CD4-positive, alpha-beta T cell (primary cell): Measurements from ENCODE around the gene PPIL1. TPM values are rescaled to one million over a fixed set of nuclear protein-coding genes. Genes with fewer than 3 reads are reported as not detected.

Source experiments
- ATAC-seq: fragments of 200-7000 bp; cut with Tn5 transposase; one replicate; pipeline ENCODE4 v1.10.0; 2022; ENCODE audit warnings: mild to moderate bottlenecking; ENCODE audit not compliant: poor library complexity
- CTCF ChIA-PET: fragments of 350-600 bp; sonication (Branson Sonifier 250); formaldehyde crosslinking; loops from one replicate; lab custom pipeline; 2021; ENCODE audit warnings: antibody characterized with exemption, inconsistent platforms; lab: Charles Lee
- POLR2A ChIA-PET: fragments of 350-600 bp; sonication (Branson Sonifier 250); formaldehyde crosslinking; loops from one replicate; lab custom pipeline; 2021; ENCODE audit warnings: antibody characterized with exemption, inconsistent platforms; lab: Charles Lee
- DNase-seq, 14 experiments: peaks; one replicate each; pipeline ENCODE4 v3.0.0-alpha.2; 2013 to 2020; ENCODE audit warnings: mixed read lengths in 2 of 14
- H3K27ac ChIP-seq, 2 donors: one replicate each; pipeline versions ENCODE4 v1.5.1 to v1.7.0; 2013; ENCODE audit warnings: low read length in 2 of 2, low read depth in 1 of 2, mild to moderate bottlenecking in 1 of 2
- H3K27me3 ChIP-seq, 2 experiments: 1 replicate in 1 of 2; 2 replicates in 1 of 2; pipeline versions ENCODE4 v1.6.1 to v1.7.0; 2013; ENCODE audit warnings: low read length in 2 of 2, control low read depth in 1 of 2, mild to moderate bottlenecking in 1 of 2, moderate library complexity in 1 of 2; ENCODE audit not compliant: insufficient read depth in 2 of 2, control insufficient read depth in 1 of 2
- H3K36me3 ChIP-seq: one replicate; pipeline ENCODE4 v1.6.1; 2013; ENCODE audit warnings: low read length, control low read depth; ENCODE audit not compliant: insufficient read depth
- H3K4me1 ChIP-seq: one replicate; pipeline ENCODE4 v1.6.1; 2013; ENCODE audit warnings: low read length, control low read depth; ENCODE audit not compliant: insufficient read depth
- H3K4me3 ChIP-seq: one replicate; pipeline ENCODE4 v1.5.1; 2013; ENCODE audit warnings: mild to moderate bottlenecking, low read length, moderate library complexity
- H3K9me3 ChIP-seq, 2 experiments: 1 replicate in 1 of 2; 2 replicates in 1 of 2; pipeline versions ENCODE4 v1.6.1 to v1.7.0; 2013; ENCODE audit warnings: low read length in 2 of 2, mild to moderate bottlenecking in 2 of 2, control low read depth in 1 of 2, moderate library complexity in 1 of 2; ENCODE audit not compliant: control insufficient read depth in 1 of 2, insufficient read depth in 1 of 2
- H3K27ac Mint-ChIP-seq: one replicate; pipeline ENCODE4 v1.8.0; 2020; ENCODE audit warnings: mixed read lengths
- H3K27me3 Mint-ChIP-seq: one replicate; pipeline ENCODE4 v1.8.0; 2021; ENCODE audit warnings: mixed read lengths
- H3K36me3 Mint-ChIP-seq: one replicate; pipeline ENCODE4 v1.8.0; 2021; ENCODE audit warnings: low read depth, mixed read lengths
- H3K4me1 Mint-ChIP-seq: one replicate; pipeline ENCODE4 v1.8.0; 2021; ENCODE audit warnings: low read depth, mixed read lengths
- H3K4me3 Mint-ChIP-seq: one replicate; pipeline ENCODE4 v1.8.0; 2020; ENCODE audit warnings: mild to moderate bottlenecking, mixed read lengths
- H3K9me3 Mint-ChIP-seq: one replicate; pipeline ENCODE4 v1.8.0; 2020; ENCODE audit warnings: mixed read lengths
- intact Hi-C, 2 experiments: fragments of 100-400 bp; cut with DNase I in 1 of 2; cut with micrococcal nuclease in 1 of 2; formaldehyde crosslinking; loops; one replicate each; pipeline versions ENCODE4 v1.15.1 to v1.9.0; 2023 to 2025; cut with DNase I, micrococcal nuclease
- total RNA-seq, 174 experiments: library from RNA in 2 of 174; stranded (reverse) in 2 of 174; gene quantifications; one replicate each; pipeline ENCODE4 v1.2.3 and lab custom pipeline; 2021 to 2026
- TF ChIP-seq, protein P1 (sequence below): fragments of 200-600 bp; IDR thresholded peaks from one replicate; pipeline ENCODE4 v1.8.0; 2022; ENCODE audit warnings: antibody characterized with exemption, mild to moderate bottlenecking

Gene PPIL1
- total RNA-seq, 2 experiments from 2014 or later: 1.8 to 2.2 TPM

DNA sequence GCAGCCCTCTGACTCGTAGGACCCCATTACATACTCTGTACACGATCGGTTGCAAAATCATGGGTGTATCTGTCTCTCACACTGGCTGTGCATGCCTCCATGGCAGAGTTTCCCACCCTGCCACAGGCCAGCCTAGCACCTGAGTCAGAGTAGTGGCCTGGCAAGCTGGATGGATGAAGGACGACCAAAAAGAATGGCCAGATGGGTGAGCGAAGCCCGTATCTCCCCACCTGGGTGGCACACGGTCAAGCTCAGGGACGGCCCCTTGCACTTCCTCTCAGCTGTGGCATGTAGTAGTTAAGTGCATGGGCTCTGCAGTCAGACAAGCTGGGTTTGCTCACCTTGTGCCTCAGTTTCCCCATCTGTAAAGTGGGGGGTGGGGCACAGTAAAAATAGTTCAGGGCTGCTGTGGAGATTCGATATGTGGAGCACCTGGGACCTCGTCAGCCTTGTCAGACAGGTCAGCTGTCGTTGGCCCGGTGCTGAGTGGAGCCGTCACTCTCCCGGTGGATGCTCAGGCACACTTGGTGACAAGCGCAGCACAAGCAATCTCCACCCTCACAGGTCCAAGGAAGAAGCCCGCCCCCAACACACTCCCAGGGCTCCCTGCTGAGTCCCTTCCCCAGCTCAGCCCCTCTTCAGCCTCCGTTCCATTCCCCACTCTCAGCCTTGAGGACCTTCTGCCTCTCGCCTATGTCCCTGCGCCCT lies 47.9 kb downstream of the PPIL1 start:
- no peak overlapping the region for H3K4me3 Mint-ChIP-seq
- ChIA-PET CTCF (no interaction called here), POLR2A (no interaction called here)
- H3K4me1 ChIP-seq: peaks cover 13% of the 10 kb centered on the region
- no peak overlapping the region for H3K4me3 ChIP-seq
- H3K9me3 ChIP-seq: no peaks in the 10 kb centered on the region
- no peak overlapping the region for H3K27ac ChIP-seq
- H3K9me3 Mint-ChIP-seq: no peaks in the 10 kb centered on the region
- H3K36me3 ChIP-seq: no peaks in the 10 kb centered on the region
- no peaks in the 10 kb centered on the region for H3K36me3 Mint-ChIP-seq
- no peak overlapping the region for H3K27ac Mint-ChIP-seq
- intact Hi-C loops: no loop called here
- peaks cover 6% of the 10 kb centered on the region for H3K4me1 Mint-ChIP-seq
- no peak for ATAC-seq
- H3K27me3 ChIP-seq: no peaks in the 10 kb centered on the region
- TF ChIP-seq, protein P1, sequence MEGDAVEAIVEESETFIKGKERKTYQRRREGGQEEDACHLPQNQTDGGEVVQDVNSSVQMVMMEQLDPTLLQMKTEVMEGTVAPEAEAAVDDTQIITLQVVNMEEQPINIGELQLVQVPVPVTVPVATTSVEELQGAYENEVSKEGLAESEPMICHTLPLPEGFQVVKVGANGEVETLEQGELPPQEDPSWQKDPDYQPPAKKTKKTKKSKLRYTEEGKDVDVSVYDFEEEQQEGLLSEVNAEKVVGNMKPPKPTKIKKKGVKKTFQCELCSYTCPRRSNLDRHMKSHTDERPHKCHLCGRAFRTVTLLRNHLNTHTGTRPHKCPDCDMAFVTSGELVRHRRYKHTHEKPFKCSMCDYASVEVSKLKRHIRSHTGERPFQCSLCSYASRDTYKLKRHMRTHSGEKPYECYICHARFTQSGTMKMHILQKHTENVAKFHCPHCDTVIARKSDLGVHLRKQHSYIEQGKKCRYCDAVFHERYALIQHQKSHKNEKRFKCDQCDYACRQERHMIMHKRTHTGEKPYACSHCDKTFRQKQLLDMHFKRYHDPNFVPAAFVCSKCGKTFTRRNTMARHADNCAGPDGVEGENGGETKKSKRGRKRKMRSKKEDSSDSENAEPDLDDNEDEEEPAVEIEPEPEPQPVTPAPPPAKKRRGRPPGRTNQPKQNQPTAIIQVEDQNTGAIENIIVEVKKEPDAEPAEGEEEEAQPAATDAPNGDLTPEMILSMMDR: no peak
- no peak for DNase-seq
- no peaks in the 10 kb centered on the region for H3K27me3 Mint-ChIP-seq

DNA sequence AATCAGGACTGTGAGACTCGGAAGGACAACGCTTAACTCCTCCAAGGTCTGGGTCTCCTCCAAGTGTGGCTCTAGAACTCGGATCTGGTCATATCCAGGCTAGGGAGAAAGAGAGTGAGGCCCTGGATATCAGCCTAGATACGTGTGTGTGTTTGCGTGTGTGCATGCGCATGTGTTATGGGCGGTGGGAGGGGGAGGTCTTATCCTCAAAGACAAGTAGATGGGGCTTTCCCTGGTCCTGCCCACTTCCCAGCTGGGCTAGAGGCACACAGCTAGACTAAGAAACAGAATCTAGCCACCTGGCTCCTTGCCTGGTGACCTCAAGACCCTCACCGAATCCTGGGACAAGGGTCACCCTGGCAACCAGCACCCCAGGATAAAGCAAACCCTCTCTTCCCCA lies 48.6 kb downstream of the PPIL1 start:
- Mint-ChIP-seq H3K27me3 (no peaks in the 10 kb centered on the region), H3K4me1 (peaks cover 6% of the 10 kb centered on the region), H3K36me3 (no peaks in the 10 kb centered on the region), H3K4me3 (no peak overlapping the region), H3K27ac (no peak overlapping the region), H3K9me3 (no peaks in the 10 kb centered on the region)
- DNase-seq: no peak
- no peaks in the 10 kb centered on the region for H3K27me3 ChIP-seq
- ChIA-PET CTCF (no interaction called here), POLR2A (no interaction called here)
- ATAC-seq: no peak
- intact Hi-C loops: no loop called here
- H3K4me3 ChIP-seq: no peak overlapping the region
- no peaks in the 10 kb centered on the region for H3K36me3 ChIP-seq
- H3K27ac ChIP-seq: no peak overlapping the region
- TF ChIP-seq, protein P1: no peak
- H3K9me3 ChIP-seq: no peaks in the 10 kb centered on the region
- H3K4me1 ChIP-seq: peaks cover 15% of the 10 kb centered on the region

DNA sequence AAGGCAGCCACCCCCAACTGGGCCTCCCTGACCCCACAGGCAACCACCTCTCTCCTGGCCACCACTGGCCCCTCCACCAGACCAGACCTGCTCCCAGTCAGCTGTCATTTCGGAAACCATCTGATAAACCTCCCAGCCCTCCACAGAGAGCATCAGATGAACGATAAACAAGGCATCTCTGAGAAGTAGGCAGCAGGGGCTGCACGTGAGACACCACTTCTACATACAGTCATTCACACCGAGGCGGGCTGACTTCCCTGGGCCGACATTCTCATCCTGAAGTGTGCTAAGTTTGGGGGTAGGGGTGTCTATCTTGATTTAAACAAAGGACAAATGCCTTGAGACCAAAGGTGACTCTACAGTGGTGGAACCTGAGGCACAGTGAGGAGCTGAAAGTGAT lies 49.2 kb downstream of the PPIL1 start:
- Histone ChIP-seq H3K4me3 (no peak overlapping the region), H3K36me3 (no peaks in the 10 kb centered on the region), H3K27ac (no peak overlapping the region), H3K4me1 (peaks cover 15% of the 10 kb centered on the region), H3K27me3 (no peaks in the 10 kb centered on the region), H3K9me3 (no peaks in the 10 kb centered on the region)
- Mint-ChIP-seq H3K27me3 (no peaks in the 10 kb centered on the region), H3K9me3 (no peaks in the 10 kb centered on the region), H3K4me1 (peaks cover 6% of the 10 kb centered on the region), H3K27ac (no peak overlapping the region), H3K4me3 (no peak overlapping the region), H3K36me3 (no peaks in the 10 kb centered on the region)
- ChIA-PET POLR2A (no interaction called here), CTCF (no interaction called here)
- DNase-seq: no peak
- intact Hi-C loops: no loop called here
- no peak for ATAC-seq
- TF ChIP-seq, protein P1: no peak
